Medulla oblongata (tissue), 1 donor: ENCODE results near the gene NACC1.

ENCODE experiments used
- DNase-seq: peaks from one replicate; pipeline ENCODE4 v3.0.0-alpha.2; 2015; ENCODE audit errors: extremely low spot score

Gene NACC1

GRCh38 chr19:13100031-13100588 lies 18.0 kb upstream of the NACC1 start:
- DNase-seq: no peak

- DNase-seq: no peak
These were observed 17.0 kb upstream of the NACC1 start for GRCh38 chr19:13100841-13101589.

- no peak for DNase-seq
These were observed 16.3 kb upstream of the NACC1 start for GRCh38 chr19:13101590-13102415.

DNA sequence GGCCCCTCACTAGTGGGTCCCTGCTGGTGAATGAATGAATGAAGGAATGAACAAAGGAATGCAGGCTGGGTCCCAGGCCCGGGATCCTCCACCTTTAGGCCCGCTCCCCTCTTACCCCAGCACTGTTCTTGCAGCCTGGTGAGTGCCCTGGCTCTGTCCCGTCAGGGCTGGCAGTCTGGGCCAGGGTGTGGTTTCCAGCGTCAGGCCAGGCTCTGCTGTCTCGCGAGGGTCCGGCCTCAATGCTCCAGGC lies 15.7 kb upstream of the NACC1 start:
- no peak for DNase-seq

DNA sequence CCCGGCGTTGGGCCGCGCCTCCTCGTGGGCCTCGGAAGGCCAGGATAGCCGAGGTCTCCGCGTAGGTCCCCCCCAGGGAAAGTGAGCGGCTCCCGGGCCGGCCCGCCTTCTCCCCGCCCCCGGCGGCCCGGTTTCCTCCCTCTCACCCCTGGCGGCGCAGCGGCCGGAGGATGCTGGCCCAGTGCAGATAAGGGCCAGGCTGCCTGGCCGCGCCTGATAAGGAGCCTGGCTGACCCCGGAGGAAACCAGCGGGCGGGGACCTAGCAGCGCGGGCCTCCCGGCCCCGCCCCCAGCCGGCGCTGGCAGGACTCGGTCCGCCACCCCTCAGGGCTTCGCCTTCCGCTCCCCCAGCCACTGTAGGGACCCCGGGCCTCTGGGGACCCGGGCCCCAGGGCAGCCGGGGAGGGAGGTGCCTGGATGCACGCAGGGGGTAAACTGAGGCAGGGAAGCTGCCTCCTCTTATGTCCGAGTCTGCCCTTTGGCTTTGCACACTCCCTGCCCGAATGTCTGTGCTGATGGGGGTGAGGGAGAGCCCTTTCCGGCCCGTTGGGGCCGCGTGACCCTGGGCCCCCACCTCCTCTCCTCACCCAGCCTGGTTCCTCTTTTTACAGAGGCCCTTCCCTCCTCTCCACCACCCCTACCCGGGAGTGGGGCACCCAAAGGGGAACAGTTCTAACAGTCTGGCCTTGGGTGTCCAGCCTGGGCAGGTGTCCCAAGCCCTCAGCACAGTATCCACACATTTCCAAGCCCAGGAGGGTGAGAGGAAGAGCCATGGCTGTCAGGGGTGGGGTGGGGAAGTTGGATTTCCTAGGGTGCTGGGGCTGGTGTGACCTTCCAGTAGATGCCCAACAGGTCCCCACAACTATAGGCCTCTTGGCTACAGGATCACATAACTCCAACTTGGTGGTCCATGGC lies 15.1 kb upstream of the NACC1 start, which contains the start of gene LYL1:
Gene LYL1 (minus strand): TSS at position 193 of the 915 bp plus-strand sequence. CDS start 1,687 bp downstream, outside the sequence.
- peak; percentile 84 for DNase-seq

- DNase-seq: no peak
These were observed 14.3 kb upstream of the NACC1 start for GRCh38 chr19:13103581-13104359.

GRCh38 chr19:13104360-13104847 lies 13.7 kb upstream of the NACC1 start:
- peak; percentile 70 for DNase-seq

- no peak for DNase-seq
These were observed 13.0 kb upstream of the NACC1 start for GRCh38 chr19:13104848-13105711.

- no peak for DNase-seq
These were observed 8.5 kb upstream of the NACC1 start for GRCh38 chr19:13109361-13110098.

DNA sequence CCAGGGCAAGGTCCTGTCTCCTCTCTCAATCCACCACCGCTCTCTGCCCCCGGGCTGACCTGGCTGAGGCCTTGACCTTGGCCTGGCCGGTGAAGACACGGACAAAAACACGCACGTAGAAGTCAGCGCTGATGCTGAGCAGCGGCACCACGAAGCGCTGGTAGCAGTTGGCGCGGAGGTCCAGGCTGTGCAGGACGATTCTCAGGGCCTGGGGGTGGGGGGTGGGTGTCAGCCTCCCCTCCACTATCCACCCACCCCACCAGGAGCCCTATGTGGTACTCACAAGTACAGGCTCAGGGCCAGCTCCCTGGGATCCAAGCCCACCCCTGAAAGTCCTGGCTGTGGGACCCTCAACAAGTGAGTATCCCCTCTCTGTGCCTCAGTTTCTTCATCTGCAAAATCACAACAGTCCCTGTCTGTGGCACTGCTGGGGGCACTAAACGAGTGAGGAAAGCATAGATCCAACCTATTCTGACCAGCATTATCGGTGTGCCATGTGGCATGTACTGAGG lies 7.9 kb upstream of the NACC1 start:
- no peak for DNase-seq

DNA sequence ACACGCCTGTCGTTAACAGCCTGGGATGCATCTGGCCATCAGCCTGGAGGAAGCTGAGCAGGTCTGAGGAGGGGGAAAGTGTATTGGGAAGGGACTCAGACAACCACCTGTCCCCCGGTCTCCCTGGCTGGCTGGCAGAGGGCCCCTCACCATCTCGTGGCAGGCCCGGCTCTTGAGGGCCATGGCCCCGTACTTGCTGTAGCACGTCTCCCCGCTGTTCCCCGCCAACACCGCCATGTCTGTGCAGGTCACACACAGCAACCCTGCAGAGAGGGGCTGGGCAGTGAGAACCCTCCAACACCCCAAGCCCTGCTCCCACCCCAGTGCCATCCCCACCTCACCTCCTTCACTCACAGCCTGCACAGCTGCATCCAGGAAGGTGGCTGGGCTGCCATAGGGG lies 5.5 kb upstream of the NACC1 start:
- no peak for DNase-seq

DNA sequence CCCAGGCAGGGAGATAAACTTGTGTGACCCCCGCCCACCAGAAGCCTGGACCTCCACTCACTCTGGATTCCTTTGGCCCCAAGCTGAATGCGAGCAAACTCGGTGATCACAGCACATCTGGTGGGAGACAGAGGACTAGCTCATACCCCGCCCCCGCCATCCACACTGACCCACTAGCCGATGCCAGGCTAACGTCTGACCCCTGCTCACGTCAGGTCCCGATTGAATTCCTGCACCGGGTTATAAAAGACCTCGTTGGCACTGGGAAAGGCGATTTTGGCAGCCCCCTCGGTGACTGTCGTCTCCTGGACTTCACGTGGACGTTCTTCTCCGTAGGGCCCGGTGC lies 2.2 kb upstream of the NACC1 start:
- DNase-seq: no peak

- peak; percentile 90 for DNase-seq
These were observed 1.5 kb upstream of the NACC1 start, which contains the start of gene TRMT1 for GRCh38 chr19:13116282-13117175. Gene TRMT1 (minus strand): TSS chr19:13116740. CDS start chr19:13116399, 341 bp downstream.

DNA sequence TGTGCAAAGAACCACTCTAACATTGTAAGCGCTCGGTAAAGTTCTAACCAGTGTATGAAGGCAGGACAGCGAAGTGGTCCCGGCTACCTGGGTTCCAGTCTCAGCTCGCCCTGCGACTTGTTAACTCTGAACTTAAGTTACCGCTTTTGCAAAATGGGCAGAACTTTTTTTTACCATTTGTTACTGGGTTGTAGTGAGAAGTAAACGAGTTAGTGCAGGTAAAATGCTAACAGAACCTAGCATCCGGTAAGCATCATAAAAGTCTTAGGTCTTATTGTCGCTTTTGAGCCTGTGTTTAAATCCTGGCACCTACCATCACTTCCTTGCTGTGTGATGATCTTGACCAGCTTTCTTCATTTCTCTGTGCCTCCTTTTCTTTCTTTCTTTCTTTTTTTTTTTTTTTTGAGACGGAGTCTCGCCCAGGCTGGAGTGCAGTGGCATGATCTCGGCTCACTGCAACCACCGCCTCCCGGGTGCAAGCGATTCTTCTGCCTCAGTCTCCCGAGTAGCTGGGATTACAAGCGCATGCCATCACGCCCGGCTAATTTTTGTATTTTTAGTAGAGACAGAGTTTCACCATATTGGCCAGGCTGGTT lies 790 bp upstream of the NACC1 start:
- DNase-seq: no peak

DNA sequence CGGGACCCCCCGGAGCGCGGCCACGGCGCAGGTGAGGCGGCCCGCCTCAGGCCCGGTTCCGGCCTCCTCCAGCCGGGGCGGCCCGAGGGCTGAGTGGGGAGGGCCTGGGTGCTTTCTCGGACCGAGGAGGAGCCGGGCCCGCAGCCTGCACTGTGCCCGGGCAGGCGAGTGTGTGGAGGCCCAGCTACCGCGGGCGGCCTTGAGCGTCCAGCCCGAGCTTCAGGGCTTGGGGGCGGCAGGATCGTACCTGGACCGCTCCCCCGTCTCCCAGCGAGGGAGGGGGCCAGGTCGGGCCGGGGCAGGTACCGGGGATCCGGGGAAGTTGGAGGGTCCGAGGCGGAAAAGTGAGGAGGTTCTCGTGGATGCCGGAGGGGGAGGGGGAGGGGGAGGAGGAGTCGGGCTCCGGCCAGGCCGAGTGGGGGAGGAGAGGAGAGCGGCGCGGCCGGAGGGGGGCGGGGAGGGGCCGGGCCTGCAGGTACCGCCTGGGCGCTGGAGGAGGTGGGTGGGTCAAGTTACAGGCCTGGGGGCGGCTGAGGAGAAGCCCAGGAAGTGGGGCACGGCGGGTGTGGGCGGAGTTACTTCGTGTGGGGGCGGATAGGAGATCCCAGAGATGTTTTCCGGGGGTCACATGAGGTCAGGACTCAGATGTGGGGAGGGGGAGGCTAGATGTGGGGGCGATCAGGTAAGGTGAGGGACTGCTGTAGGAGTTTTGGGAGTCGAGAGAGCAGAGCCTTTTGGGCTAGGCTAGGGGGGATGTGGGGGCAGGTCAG lies 545 bp downstream of the NACC1 start:
- DNase-seq: peak; percentile 12

DNA sequence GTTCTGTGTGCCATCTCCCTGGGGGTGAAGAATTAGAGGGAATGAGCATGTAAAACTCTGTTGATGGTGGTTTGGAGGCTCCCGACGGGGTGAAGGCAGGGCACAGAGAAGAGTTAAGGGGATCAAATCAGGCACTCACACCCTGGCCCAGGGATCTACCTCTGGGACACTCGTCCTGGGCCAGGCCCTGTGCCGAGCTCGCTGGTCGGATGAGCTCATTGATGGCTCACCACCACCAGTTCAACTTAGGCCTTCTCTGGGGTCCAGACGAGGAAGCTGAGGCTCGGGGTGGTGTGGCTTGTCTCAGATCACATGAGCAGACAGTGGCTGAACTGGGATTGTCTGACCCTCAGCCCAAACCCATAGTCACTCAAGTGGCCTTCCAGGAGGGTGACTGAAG lies 1.6 kb downstream of the NACC1 start:
- DNase-seq: no peak

DNA sequence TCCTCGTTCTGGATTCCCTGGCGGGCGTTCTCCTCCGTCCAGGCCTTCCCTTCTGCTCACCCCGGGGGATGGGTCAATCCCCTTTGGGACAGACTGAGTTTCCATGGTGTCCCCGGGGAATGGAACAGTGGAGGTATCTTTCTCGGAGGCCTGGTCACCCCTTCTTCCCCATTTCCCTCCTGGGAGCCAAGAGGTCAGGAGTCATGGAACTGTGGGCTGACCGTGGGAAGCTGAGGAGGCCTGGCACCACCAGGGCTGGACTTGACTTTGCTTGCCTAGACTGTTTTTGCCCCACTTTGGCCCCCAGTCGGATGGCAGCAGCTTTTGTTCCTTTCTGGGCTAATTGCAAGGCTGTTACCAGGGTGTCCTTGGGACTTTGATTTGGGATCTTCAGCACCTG lies 2.0 kb downstream of the NACC1 start:
- no peak for DNase-seq
